Stimulated activated CD8-positive, alpha-beta memory T cell treated with anti-CD3 and anti-CD28 coated beads, Interleukin-4, amount 100 ng/mL, for 4 hours (primary cell): ENCODE measurements around the gene CREBBP.
"Not testable (repeated sequence)": the region's sequence is repeated elsewhere in the genome, so short reads cannot be mapped to it uniquely, and the experiment has no call there.

Source experiments
- DNase-seq, 2 donors: peaks; one replicate each; pipeline ENCODE4 v3.0.0-alpha.2; 2020; ENCODE audit warnings: low read depth in 2 of 2, low spot score in 1 of 2

CREBBP gene

GRCh38 chr16:3716831-3717234, 163.7 kb downstream of the CREBBP start:
- peak in 1 of 2 donors; percentile 3 for DNase-seq

DNA sequence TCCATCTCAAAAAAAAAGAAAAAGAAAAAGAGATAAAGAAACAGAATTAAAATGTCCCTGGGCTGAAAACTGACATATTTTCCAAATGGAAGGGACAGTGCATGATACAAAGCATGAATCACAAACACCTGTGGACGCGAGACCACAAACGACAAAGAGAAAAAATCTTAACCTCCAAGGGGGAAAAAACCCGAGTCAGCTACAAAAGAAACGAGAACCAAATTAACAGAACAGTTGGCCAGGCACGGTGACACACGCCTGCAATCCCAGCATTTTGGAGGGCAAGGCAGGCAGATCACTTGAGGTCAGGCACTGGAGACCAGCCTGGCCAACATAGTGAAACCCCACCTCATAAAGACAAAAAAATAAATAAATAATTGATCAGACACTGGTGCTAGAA, 165.1 kb downstream of the CREBBP start:
- DNase-seq, result no peak

DNA sequence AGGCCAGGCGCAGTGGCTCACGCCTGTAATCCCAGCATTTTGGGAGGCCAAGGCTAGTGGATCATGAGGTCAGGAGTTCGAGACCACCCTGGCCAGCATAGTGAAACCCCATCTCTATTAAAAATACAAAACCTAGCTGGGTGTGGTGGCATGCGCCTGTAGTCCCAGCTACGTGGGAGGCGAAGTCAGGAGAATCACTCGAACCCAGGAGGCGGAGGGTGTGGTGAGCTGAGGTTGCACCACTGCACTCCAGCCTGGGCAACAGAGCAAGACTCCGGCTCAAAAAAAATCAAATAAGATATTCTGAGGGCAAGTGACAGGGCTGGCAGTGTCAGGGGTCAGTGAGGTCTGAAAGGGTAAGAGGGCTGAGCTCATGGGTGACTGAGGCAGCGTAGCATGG, 166.1 kb downstream of the CREBBP start:
- DNase-seq, result not testable (repeated sequence)

DNA sequence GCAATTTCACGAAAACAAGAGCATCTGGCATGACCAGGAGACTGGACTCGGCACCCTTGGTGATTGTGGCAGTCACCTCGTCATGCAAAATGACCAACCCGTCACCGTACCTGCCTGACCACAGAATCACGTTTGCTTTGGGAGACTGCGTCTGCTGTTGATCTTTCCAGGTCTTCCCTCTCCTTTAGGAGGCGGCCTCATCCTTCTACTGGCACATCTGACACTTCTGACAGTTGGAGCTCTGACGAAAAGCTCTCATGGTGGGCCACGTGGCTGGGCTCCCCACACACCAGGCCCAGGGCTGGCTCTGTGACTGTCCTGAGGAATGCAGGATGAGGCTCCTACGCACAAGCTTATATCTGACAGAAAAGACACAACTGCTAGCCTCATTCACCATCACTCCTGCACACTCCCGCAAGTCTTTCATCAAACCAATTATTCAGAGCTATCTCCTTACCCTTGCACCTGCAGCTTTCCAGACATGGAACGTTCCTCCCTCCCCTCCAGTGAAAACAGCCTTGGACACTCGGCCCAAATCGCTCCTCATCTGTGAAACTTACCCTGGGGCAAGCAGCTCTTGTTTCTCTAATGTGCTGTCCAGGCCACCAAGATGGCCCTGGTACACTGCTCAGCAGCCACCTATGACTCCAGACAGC, 166.8 kb downstream of the CREBBP start:
- DNase-seq, result no peak

- no peak for DNase-seq
Measured at GRCh38 chr16:3712861-3713372, 167.6 kb downstream of the CREBBP start.

DNA sequence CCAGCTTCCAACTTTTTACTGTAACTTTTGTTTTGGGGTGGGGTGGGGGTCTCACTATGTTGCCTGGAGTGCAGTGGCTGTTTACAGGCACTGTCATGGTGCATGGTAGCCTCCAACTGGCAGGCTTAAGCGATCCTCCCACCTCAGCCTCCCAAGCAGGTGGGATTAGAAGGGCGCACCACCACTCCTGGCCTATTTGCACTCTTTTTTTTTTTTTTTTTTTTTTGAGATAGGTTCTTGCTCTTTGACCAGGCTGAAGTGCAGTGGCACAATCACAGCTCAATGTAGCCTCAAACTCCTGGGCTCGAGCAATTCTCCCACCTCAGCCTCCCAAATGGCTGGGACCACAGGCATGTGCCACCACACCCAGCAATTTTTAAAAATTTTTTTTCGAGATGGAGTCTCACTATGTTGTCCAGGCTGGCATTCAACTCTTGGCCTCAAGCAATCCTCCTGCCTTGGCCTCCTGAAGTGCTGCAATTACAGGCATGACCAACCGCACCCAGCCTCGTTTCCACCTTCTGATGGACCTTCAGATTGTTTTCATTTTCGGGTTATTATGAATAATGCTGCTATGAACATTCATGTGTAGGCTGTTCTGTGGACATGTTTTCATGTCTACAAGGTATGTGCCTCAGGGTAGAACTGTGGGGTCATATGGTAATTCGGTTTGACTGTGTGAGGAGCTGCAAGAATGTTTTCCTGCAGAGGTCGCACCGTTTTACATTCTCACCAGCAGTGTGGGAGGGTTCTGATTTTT, 174.1 kb downstream of the CREBBP start:
- DNase-seq, result no peak

GRCh38 chr16:3702082-3702481, 178.4 kb downstream of the CREBBP start:
- DNase-seq, result no peak

GRCh38 chr16:3701531-3701930, 179.0 kb downstream of the CREBBP start:
- DNase-seq, result no peak

- no peak for DNase-seq
Measured at GRCh38 chr16:3698941-3699340, 181.6 kb downstream of the CREBBP start.

DNA sequence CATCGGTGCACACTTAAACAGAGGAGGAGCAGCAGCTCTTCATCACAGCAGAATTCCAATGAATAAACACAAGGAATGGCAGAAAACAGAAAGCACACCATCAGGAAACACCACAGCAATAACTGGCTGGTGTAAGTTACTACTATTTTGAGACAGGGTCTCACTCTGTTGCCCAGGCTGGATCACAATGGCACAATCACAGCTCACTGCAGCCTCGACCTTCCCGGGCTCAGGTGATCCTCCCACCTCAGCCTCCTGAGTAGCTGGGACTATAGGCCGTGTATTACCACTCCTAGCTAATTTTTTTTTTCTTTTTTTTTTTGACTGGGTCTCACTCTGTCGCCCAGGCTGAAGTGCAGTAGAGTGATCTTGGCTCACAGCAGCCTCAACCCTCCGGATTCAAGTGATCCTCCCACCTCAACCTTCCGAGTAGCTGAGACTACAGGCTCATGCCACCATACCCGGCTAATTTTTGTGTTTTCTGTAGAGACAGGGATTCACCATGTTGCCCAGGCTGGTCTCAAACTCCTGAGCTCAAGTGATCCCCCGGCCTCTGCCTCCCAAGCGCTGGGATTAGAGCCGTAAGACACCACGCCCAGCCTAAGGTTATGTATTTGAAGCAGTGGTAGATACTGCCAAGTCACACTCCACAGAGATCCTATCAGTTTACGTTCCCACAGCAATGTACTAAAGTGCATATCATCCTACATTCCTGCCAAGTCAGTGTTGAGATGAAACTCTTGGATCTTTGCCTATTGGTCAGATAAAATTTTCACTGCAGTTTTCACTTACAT, 183.9 kb downstream of the CREBBP start:
- DNase-seq, result no peak

DNA sequence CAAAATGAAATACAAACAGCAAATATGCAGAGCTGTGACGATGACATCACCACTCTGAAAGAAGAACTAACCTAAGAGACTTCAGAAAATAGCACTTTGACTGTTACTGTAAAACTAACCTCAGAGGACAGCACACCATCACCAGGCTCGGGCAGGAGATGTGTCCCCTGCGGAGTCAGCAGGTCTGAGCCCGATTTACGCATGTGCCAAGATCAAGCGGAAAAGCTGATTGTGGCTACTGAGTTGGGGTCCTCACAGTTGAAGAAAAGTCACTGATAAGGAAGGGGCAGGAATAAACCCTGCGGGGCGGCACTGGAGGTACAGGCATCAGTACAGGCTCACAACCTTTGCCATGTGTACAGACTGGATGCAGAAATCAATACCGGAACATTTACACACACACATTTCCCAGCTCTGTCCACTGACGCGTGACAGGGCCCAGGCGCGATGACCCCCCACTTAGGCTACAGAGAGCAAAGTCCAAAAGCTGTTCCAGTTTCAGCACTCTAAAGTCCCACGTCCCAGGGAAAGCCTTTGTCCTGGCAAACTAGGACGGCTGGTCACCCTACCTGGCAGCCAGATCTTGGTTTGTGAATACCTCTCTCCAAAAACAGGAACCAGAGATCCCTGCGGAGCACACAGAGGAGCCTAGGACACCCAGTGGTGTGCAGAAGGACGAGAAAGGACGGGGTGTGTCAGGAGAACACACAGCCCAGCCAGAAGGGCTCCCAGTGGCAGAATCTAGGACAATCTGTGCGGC, 184.7 kb downstream of the CREBBP start:
- DNase-seq, result no peak

GRCh38 chr16:3694051-3694450, 186.5 kb downstream of the CREBBP start:
- DNase-seq, result no peak

- no peak for DNase-seq
Measured at GRCh38 chr16:3691761-3692160, 188.8 kb downstream of the CREBBP start.

- no peak for DNase-seq
Measured at GRCh38 chr16:3690980-3691720, 189.4 kb downstream of the CREBBP start.

GRCh38 chr16:3690470-3690928, 190.0 kb downstream of the CREBBP start:
- DNase-seq, result peak; percentile 66 to 72

DNA sequence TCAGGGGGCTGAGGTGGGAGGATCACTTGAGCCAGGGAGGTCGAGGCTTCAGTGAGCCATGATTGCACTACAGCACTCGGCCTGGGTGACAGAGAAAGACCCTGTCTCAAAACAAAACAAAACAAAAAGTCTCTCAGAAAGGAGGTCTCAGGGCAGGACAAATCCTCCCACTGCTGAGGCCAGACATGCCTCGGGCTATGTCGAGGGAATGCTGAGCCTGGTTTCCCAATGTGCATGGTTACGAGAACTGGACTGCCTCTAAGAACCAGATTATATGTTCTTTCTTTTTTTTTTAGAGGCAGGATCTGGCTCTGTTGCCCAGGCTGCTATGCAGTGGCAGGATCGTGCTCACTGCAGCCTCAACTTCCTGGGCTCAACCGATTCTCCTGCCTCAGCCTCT, 190.8 kb downstream of the CREBBP start:
- DNase-seq, result no peak

GRCh38 chr16:3687792-3688191, 192.7 kb downstream of the CREBBP start:
- no peak for DNase-seq

- DNase-seq, result no peak
Measured at GRCh38 chr16:3687021-3687420, 193.5 kb downstream of the CREBBP start.

- DNase-seq, result no peak
Measured at GRCh38 chr16:3681206-3681605, 199.3 kb downstream of the CREBBP start.

GRCh38 chr16:3677994-3678393, 202.5 kb downstream of the CREBBP start:
- DNase-seq, result no peak
